HAP-1 (cell line): Measurements from ENCODE around the gene IFI27.

Experiments used
- DNase-seq, 2 experiments: peaks; one replicate each; pipeline ENCODE4 v3.0.0-alpha.2; 2016 to 2020; ENCODE audit warnings: low spot score in 2 of 2
- H3K27me3 ChIP-seq: fragments of 250-450 bp; sonication (Bioruptor Pico); 2 replicates; pipeline ENCODE4 v1.5.1; 2020; ENCODE audit warnings: low read depth, mild to moderate bottlenecking, moderate library complexity
- H3K36me3 ChIP-seq: fragments of 250-450 bp; sonication (Bioruptor Pico); replicated peaks from 2 replicates; pipeline ENCODE4 v1.5.1; 2020; ENCODE audit warnings: mild to moderate bottlenecking
- H3K4me1 ChIP-seq: fragments of 250-450 bp; sonication (Bioruptor Pico); 2 replicates; pipeline ENCODE4 v1.5.1; 2020; ENCODE audit warnings: mild to moderate bottlenecking
- H3K4me3 ChIP-seq: fragments of 250-450 bp; sonication (Bioruptor Pico); 2 replicates; pipeline ENCODE4 v1.5.1; 2020; ENCODE audit warnings: mild to moderate bottlenecking, moderate library complexity
- H3K9me3 ChIP-seq: fragments of 250-450 bp; sonication (Bioruptor Pico); 2 replicates; pipeline ENCODE4 v1.5.1; 2020; ENCODE audit warnings: mild to moderate bottlenecking, moderate library complexity
- in situ Hi-C: fragments of 300-500 bp; cut with MboI; formaldehyde crosslinking; loops from 3 replicates; pipeline ENCODE4 v1.14.3; 2020; ENCODE audit warnings: low sequenced_read_pairs, inconsistent platforms, mixed read lengths

IFI27 gene

GRCh38 chr14:94112513-94113063 is 2.1 kb downstream of the IFI27 start:
- Histone ChIP-seq H3K27me3 (no peaks in the 10 kb centered on the region; the same call in 1 of the 2 replicates), H3K4me1 (peaks cover 11% of the 10 kb centered on the region)
- in situ Hi-C loops = no loop called here

GRCh38 chr14:94113073-94113472 is 2.5 kb downstream of the IFI27 start:
- H3K4me3 ChIP-seq = no peak overlapping the region

More at GRCh38 chr14:94112513-94113063, 2.1 kb downstream of the IFI27 start:
- Histone ChIP-seq H3K9me3 (no peaks in the 10 kb centered on the region), H3K4me3 (no peak overlapping the region), H3K36me3 (no peaks in the 10 kb centered on the region)
- DNase-seq = peak; percentile 17 to 33

GRCh38 chr14:94113490-94113889 is 3.0 kb downstream of the IFI27 start:
- Histone ChIP-seq H3K4me1 (peaks cover 5% of the 10 kb centered on the region), H3K36me3 (no peaks in the 10 kb centered on the region), H3K27me3 (no peaks in the 10 kb centered on the region; the same call in 1 of the 2 replicates), H3K4me3 (no peak overlapping the region), H3K9me3 (no peaks in the 10 kb centered on the region)
- in situ Hi-C loops = no loop called here
- no peak for DNase-seq

More at GRCh38 chr14:94113073-94113472, 2.5 kb downstream of the IFI27 start:
- peaks cover 9% of the 10 kb centered on the region for H3K4me1 ChIP-seq
- in situ Hi-C loops = no loop called here
- DNase-seq = no peak
- H3K36me3 ChIP-seq = no peaks in the 10 kb centered on the region
- H3K9me3 ChIP-seq = no peaks in the 10 kb centered on the region
- no peaks in the 10 kb centered on the region; the same call in 1 of the 2 replicates for H3K27me3 ChIP-seq

GRCh38 chr14:94113908-94114588 is 3.5 kb downstream of the IFI27 start:
- DNase-seq = no peak
- H3K9me3 ChIP-seq = no peaks in the 10 kb centered on the region
- in situ Hi-C loops = no loop called here
- no peak overlapping the region for H3K4me3 ChIP-seq
- no peaks in the 10 kb centered on the region; the same call in 1 of the 2 replicates for H3K4me1 ChIP-seq
- no peaks in the 10 kb centered on the region for H3K36me3 ChIP-seq
- no peaks in the 10 kb centered on the region; the same call in 1 of the 2 replicates for H3K27me3 ChIP-seq

- Histone ChIP-seq H3K36me3 (no peaks in the 10 kb centered on the region), H3K27me3 (no peaks in the 10 kb centered on the region; the same call in 1 of the 2 replicates), H3K9me3 (no peaks in the 10 kb centered on the region), H3K4me1 (no peaks in the 10 kb centered on the region; the same call in 1 of the 2 replicates), H3K4me3 (no peak overlapping the region)
- DNase-seq = peak in 1 of 2 experiments; percentile 6
- in situ Hi-C loops = no loop called here
Observed at GRCh38 chr14:94114589-94115057, 4.1 kb downstream of the IFI27 start.

- in situ Hi-C loops = no loop called here
- H3K4me3 ChIP-seq = no peak overlapping the region
- no peaks in the 10 kb centered on the region; the same call in 1 of the 2 replicates for H3K27me3 ChIP-seq
- H3K9me3 ChIP-seq = 0 out of 2 replicates have a peak, but pooled peaks cover 2% of the 10 kb centered on the region
- DNase-seq = no peak
- H3K36me3 ChIP-seq = no peaks in the 10 kb centered on the region
- no peaks in the 10 kb centered on the region; the same call in 1 of the 2 replicates for H3K4me1 ChIP-seq
Observed at GRCh38 chr14:94115058-94115591, 4.6 kb downstream of the IFI27 start.

- Histone ChIP-seq H3K9me3 (0 out of 2 replicates have a peak, but pooled peaks cover 2% of the 10 kb centered on the region), H3K4me3 (no peak overlapping the region), H3K4me1 (no peaks in the 10 kb centered on the region; the same call in 1 of the 2 replicates), H3K36me3 (no peaks in the 10 kb centered on the region), H3K27me3 (no peaks in the 10 kb centered on the region; the same call in 1 of the 2 replicates)
- DNase-seq = peak in 1 of 2 experiments; percentile 3
- in situ Hi-C loops = no loop called here
Observed at GRCh38 chr14:94115631-94116030, 5.1 kb downstream of the IFI27 start.

- no peaks in the 10 kb centered on the region; the same call in 1 of the 2 replicates for H3K4me1 ChIP-seq
- H3K4me3 ChIP-seq = no peak overlapping the region
- in situ Hi-C loops = no loop called here
- H3K27me3 ChIP-seq = no peaks in the 10 kb centered on the region; the same call in 1 of the 2 replicates
- H3K9me3 ChIP-seq = 0 out of 2 replicates have a peak, but pooled peaks cover 2% of the 10 kb centered on the region
- DNase-seq = no peak
- H3K36me3 ChIP-seq = no peaks in the 10 kb centered on the region
Observed at GRCh38 chr14:94116701-94117100, 6.2 kb downstream of the IFI27 start.

GRCh38 chr14:94117856-94118255 is 7.3 kb downstream of the IFI27 start:
- Histone ChIP-seq H3K9me3 (0 out of 2 replicates have a peak, but pooled peaks cover 2% of the 10 kb centered on the region), H3K27me3 (no peaks in the 10 kb centered on the region; the same call in 1 of the 2 replicates), H3K4me1 (no peaks in the 10 kb centered on the region; the same call in 1 of the 2 replicates), H3K36me3 (no peaks in the 10 kb centered on the region), H3K4me3 (no peak overlapping the region)
- in situ Hi-C loops = no loop called here
- DNase-seq = peak in 1 of 2 experiments; percentile 0

- in situ Hi-C loops = no loop called here
- H3K4me3 ChIP-seq = no peak overlapping the region
- H3K9me3 ChIP-seq = 0 out of 2 replicates have a peak, but pooled peaks cover 2% of the 10 kb centered on the region
Observed at GRCh38 chr14:94119071-94119470, 8.5 kb downstream of the IFI27 start.

GRCh38 chr14:94120667-94121340 is 10.3 kb downstream of the IFI27 start:
- no peak for DNase-seq
- Histone ChIP-seq H3K36me3 (no peaks in the 10 kb centered on the region), H3K9me3 (0 out of 2 replicates have a peak, but pooled peaks cover 2% of the 10 kb centered on the region), H3K27me3 (no peaks in the 10 kb centered on the region; the same call in 1 of the 2 replicates), H3K4me1 (no peaks in the 10 kb centered on the region), H3K4me3 (no peak overlapping the region)
- in situ Hi-C loops = no loop called here

More at GRCh38 chr14:94119071-94119470, 8.5 kb downstream of the IFI27 start:
- Histone ChIP-seq H3K4me1 (no peaks in the 10 kb centered on the region), H3K27me3 (no peaks in the 10 kb centered on the region; the same call in 1 of the 2 replicates), H3K36me3 (no peaks in the 10 kb centered on the region)
- DNase-seq = no peak

GRCh38 chr14:94121485-94121884 is 10.9 kb downstream of the IFI27 start:
- in situ Hi-C loops = no loop called here
- Histone ChIP-seq H3K9me3 (0 out of 2 replicates have a peak, but pooled peaks cover 2% of the 10 kb centered on the region), H3K4me3 (no peak overlapping the region), H3K4me1 (no peaks in the 10 kb centered on the region), H3K27me3 (no peaks in the 10 kb centered on the region; the same call in 1 of the 2 replicates), H3K36me3 (no peaks in the 10 kb centered on the region)
- peak in 1 of 2 experiments; percentile 1 for DNase-seq

- Histone ChIP-seq H3K9me3 (0 out of 2 replicates have a peak, but pooled peaks cover 2% of the 10 kb centered on the region), H3K36me3 (no peaks in the 10 kb centered on the region)
- in situ Hi-C loops = no loop called here
Observed at GRCh38 chr14:94122438-94122837, 11.9 kb downstream of the IFI27 start.

More at GRCh38 chr14:94122438-94122837, 11.9 kb downstream of the IFI27 start:
- H3K4me3 ChIP-seq = no peak overlapping the region
- no peaks in the 10 kb centered on the region; the same call in 1 of the 2 replicates for H3K27me3 ChIP-seq
- peak in 1 of 2 experiments; percentile 1 for DNase-seq
- H3K4me1 ChIP-seq = no peaks in the 10 kb centered on the region
